Keratinocyte (primary cell): Measurements from ENCODE around the gene FIBP. TPM values are rescaled to one million over a fixed set of nuclear protein-coding genes. Genes with fewer than 3 reads are reported as not detected.

Experiments
- DNase-seq: peaks from one replicate; pipeline ENCODE4 v3.0.0-alpha.2; 2011; ENCODE audit warnings: low read depth, missing footprints, low spot score
- FAIRE-seq: peaks from 2 replicates; lab custom pipeline; 2011; peaks lifted over from hg19 to GRCh38; lab: Jason Lieb, UNC
- H2AFZ ChIP-seq: 2 replicates; pipeline ENCODE4 v1.6.0; 2012; ENCODE audit warnings: low read length, control low read depth, inconsistent platforms; ENCODE audit not compliant: control insufficient read depth
- H3K27ac ChIP-seq: 2 replicates; pipeline ENCODE4 v1.5.1; 2011; ENCODE audit warnings: low read length; ENCODE audit not compliant: control insufficient read depth, insufficient read depth
- H3K27me3 ChIP-seq: 3 replicates; pipeline ENCODE4 v1.6.0; 2011; ENCODE audit warnings: low read length; ENCODE audit not compliant: control insufficient read depth, insufficient read depth; ENCODE audit errors: extremely low read depth
- H3K36me3 ChIP-seq, 2 experiments: 2 replicates in 1 of 2; 3 replicates in 1 of 2; pipeline ENCODE4 v1.5.1; 2011; ENCODE audit warnings: low read length in 2 of 2, mild to moderate bottlenecking in 1 of 2; ENCODE audit not compliant: control insufficient read depth in 2 of 2, insufficient read depth in 2 of 2; ENCODE audit errors: extremely low read depth in 1 of 2
- H3K4me1 ChIP-seq: 3 replicates; pipeline ENCODE4 v1.5.1; 2011; ENCODE audit warnings: low read length; ENCODE audit not compliant: control insufficient read depth, insufficient read depth; ENCODE audit errors: extremely low read depth
- H3K4me2 ChIP-seq: 3 replicates; pipeline ENCODE4 v1.6.0; 2011; ENCODE audit warnings: low read depth, low read length; ENCODE audit not compliant: control insufficient read depth, insufficient read depth; ENCODE audit errors: extremely low read depth
- H3K4me3 ChIP-seq, 3 experiments: fragments of 200-600 bp in 1 of 3; sonication (generic) in 1 of 3; 2 replicates in 2 of 3; 3 replicates in 1 of 3; pipeline ENCODE4 v1.5.1; 2011 to 2016; ENCODE audit warnings: low read length in 3 of 3, mild to moderate bottlenecking in 3 of 3, control low read depth in 2 of 3, inconsistent platforms in 1 of 3, low read depth in 1 of 3, mixed read lengths in 1 of 3, mixed run types in 1 of 3, moderate library complexity in 1 of 3; ENCODE audit not compliant: control insufficient read depth in 2 of 3, insufficient read depth in 2 of 3; ENCODE audit errors: extremely low read depth in 1 of 3
- H3K79me2 ChIP-seq: 2 replicates; pipeline ENCODE4 v1.6.0; 2012; ENCODE audit warnings: low read length; ENCODE audit not compliant: control insufficient read depth, insufficient read depth
- H3K9ac ChIP-seq: 3 replicates; pipeline ENCODE4 v1.6.0; 2011; ENCODE audit warnings: low read length; ENCODE audit not compliant: control insufficient read depth, insufficient read depth; ENCODE audit errors: extremely low read depth
- H3K9me1 ChIP-seq: 3 replicates; pipeline ENCODE4 v1.6.0; 2011; ENCODE audit warnings: low read length; ENCODE audit not compliant: control insufficient read depth, insufficient read depth; ENCODE audit errors: extremely low read depth
- H3K9me3 ChIP-seq: 2 replicates; pipeline ENCODE4 v1.5.1; 2012; ENCODE audit warnings: low read depth, low read length; ENCODE audit not compliant: control insufficient read depth
- H4K20me1 ChIP-seq: 3 replicates; pipeline ENCODE4 v1.6.0; 2011; ENCODE audit warnings: low read length; ENCODE audit not compliant: control insufficient read depth, insufficient read depth; ENCODE audit errors: extremely low read depth
- EZH2 ChIP-seq: IDR thresholded peaks from one replicate; pipeline ENCODE4 v1.6.1; 2012; ENCODE audit warnings: inconsistent platforms, mild to moderate bottlenecking, low read length, moderate library complexity
- dilution Hi-C: fragments of 300-500 bp; cut with MboI; formaldehyde crosslinking; loops from one replicate; pipeline ENCODE4 v1.7.0; 2020; ENCODE audit warnings: low sequenced_read_pairs; ENCODE audit not compliant: extremely low pct_ligation_motif_present
- polyA plus RNA-seq, 5 experiments: library from polyadenylated mRNA; depleted of rRNA in 3 of 5; stranded (reverse) in 3 of 5; stranded (forward) in 1 of 5; unstranded in 1 of 5; fragments of >200 nt; gene quantifications; 1 replicate in 1 of 5; 2 replicates in 3 of 5; 3 replicates in 1 of 5; pipeline versions ENCODE4 v1.2.1 to v1.2.3, GENCODE V29; 2011 to 2012; ENCODE audit warnings: missing spikeins in 2 of 5, low read depth in 1 of 5, low replicate concordance in 1 of 5
- TF ChIP-seq, protein P1 (sequence below), 3 experiments: IDR thresholded peaks in 1 of 3; conservative IDR thresholded peaks in 1 of 3; optimal IDR thresholded peaks in 1 of 3; 2 replicates in 2 of 3; 3 replicates in 1 of 3; pipeline versions ENCODE3 to v1.5.1; 2011; ENCODE audit warnings: low read length in 3 of 3, mild to moderate bottlenecking in 3 of 3, moderate library complexity in 2 of 3, control low read depth in 1 of 3, inconsistent platforms in 1 of 3; ENCODE audit not compliant: insufficient read depth in 2 of 3; ENCODE audit errors: extremely low read depth in 1 of 3

Gene FIBP
- polyA plus RNA-seq, 1 donor (not counting 4 experiments of a cell fraction or from before 2014, with no cell fraction given) = 95.1 TPM

DNA sequence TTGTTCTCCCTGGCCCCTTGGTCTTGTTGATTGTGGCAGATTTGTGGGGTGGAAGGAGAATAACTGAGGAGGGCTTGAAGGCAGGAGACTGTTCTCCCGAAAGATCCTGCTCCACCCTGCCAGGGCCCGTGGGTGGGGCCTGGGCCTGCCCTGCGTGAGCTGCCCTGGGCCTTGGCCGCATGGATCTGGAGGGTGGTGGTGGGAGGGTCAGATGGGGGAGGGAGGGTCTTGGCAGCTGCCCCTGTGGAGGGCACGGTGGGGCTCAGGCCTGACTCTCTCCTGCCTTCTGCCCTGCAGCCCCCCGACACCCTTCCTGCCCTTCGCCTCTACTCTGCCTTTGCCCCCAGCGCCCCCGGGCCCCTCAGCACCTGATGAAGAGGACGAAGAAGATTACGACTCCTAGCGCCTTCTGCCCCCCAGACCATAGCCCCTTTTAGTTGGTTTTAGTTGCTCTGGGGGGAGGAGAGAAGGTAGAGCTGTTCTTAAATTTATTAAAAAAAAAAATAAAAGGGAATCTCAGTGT lies 32.8 kb upstream of the FIBP start:
- Histone ChIP-seq H2AFZ (no peak overlapping the region), H3K4me3 (peak overlapping the region; percentile 77 to 92 (median 80)), H3K9me1 (no peaks in the 10 kb centered on the region), H4K20me1 (no peaks in the 10 kb centered on the region), H3K4me2 (peak overlapping the region; percentile 95), H3K4me1 (peaks cover 40% of the 10 kb centered on the region), H3K9me3 (no peaks in the 10 kb centered on the region), H3K36me3 (peaks cover 8 to 23% of the 10 kb centered on the region in 2 experiments), H3K9ac (peak overlapping the region; percentile 80), H3K79me2 (peaks cover 42% of the 10 kb centered on the region), H3K27me3 (no peaks in the 10 kb centered on the region), H3K27ac (peak overlapping the region; percentile 31)
- DNase-seq (no peak), FAIRE-seq (no peak)
- dilution Hi-C loops = no loop called here
- no peak for TF ChIP-seq EZH2
- TF ChIP-seq, protein P1, sequence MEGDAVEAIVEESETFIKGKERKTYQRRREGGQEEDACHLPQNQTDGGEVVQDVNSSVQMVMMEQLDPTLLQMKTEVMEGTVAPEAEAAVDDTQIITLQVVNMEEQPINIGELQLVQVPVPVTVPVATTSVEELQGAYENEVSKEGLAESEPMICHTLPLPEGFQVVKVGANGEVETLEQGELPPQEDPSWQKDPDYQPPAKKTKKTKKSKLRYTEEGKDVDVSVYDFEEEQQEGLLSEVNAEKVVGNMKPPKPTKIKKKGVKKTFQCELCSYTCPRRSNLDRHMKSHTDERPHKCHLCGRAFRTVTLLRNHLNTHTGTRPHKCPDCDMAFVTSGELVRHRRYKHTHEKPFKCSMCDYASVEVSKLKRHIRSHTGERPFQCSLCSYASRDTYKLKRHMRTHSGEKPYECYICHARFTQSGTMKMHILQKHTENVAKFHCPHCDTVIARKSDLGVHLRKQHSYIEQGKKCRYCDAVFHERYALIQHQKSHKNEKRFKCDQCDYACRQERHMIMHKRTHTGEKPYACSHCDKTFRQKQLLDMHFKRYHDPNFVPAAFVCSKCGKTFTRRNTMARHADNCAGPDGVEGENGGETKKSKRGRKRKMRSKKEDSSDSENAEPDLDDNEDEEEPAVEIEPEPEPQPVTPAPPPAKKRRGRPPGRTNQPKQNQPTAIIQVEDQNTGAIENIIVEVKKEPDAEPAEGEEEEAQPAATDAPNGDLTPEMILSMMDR (optimal IDR thresholded peaks at IDR 0.05 in 1 of 3, IDR thresholded peaks at IDR 0.05 in 1 of 3, conservative IDR thresholded peaks at IDR 0.05 in 1 of 3; ENCODE audit: extremely low read depth in 1 of 3, insufficient read depth in 2 of 3, low read length in 3 of 3) = no peak

DNA sequence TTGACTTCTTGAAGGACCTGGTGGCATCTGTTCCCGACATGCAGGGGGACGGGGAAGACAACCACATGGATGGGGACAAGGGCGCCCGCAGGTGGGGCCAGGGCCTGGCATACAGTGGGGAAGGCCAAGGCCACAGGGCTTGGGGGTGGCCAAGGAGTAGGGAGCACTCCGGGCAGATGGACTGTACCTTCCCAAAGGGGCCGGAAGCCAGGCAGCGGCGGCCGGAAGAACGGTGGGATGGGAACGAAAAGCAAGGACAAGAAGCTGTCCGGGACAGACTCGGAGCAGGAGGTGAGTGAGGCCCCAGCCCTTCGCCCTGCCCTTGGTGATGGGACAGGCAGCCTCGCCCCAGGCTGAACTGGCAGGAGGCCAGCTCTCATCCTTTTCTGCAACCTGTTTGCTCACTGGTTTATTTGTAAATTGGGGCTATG lies 32.1 kb upstream of the FIBP start:
- peak overlapping the region; percentile 77 to 92 (median 80) for H3K4me3 ChIP-seq
- no peak for DNase-seq
- H3K9me3 ChIP-seq = no peaks in the 10 kb centered on the region
- H3K27me3 ChIP-seq = no peaks in the 10 kb centered on the region
- H3K27ac ChIP-seq = peak overlapping the region; percentile 61
- TF ChIP-seq EZH2 = no peak
- TF ChIP-seq, protein P1 (optimal IDR thresholded peaks at IDR 0.05 in 1 of 3, IDR thresholded peaks at IDR 0.05 in 1 of 3, conservative IDR thresholded peaks at IDR 0.05 in 1 of 3; ENCODE audit: extremely low read depth in 1 of 3, insufficient read depth in 2 of 3, low read length in 3 of 3) = no peak
- H3K9me1 ChIP-seq = no peaks in the 10 kb centered on the region
- peaks cover 43% of the 10 kb centered on the region for H3K79me2 ChIP-seq
- no peak for FAIRE-seq
- H3K4me1 ChIP-seq = peaks cover 46% of the 10 kb centered on the region
- no peak overlapping the region for H2AFZ ChIP-seq
- peak overlapping the region; percentile 95 for H3K4me2 ChIP-seq
- peaks cover 6 to 23% of the 10 kb centered on the region in 2 experiments for H3K36me3 ChIP-seq
- H3K9ac ChIP-seq = peak overlapping the region; percentile 80
- dilution Hi-C loops = no loop called here
- H4K20me1 ChIP-seq = no peaks in the 10 kb centered on the region
